GM12878 (cell line): ENCODE data around the gene PITPNM3. TPM values are rescaled to one million over a fixed set of nuclear protein-coding genes. Genes with fewer than 3 reads are reported as not detected.

Experiments used
- ATAC-seq: fragments of 200-7000 bp; cut with Tn5 transposase; 3 replicates; pipeline ENCODE4 v1.9.1; 2020; ENCODE audit warnings: mild to moderate bottlenecking, moderate library complexity
- BruUV-seq: library from RNA; stranded (reverse); fragments of 400-500 nt; replicated peaks from 2 replicates; lab custom pipeline; 2021; lab: Mats Ljungman, UMichigan
- CTCF ChIA-PET: fragments of 300-600 bp; sonication (Branson Sonifier 250); formaldehyde crosslinking; extraction: SDS; loops from one replicate; lab custom pipeline; 2021; ENCODE audit warnings: inconsistent platforms; lab: Yijun Ruan, JAX
- POLR2A ChIA-PET: fragments of 350-600 bp; formaldehyde crosslinking; extraction: SDS; loops from one replicate; lab custom pipeline; 2021; ENCODE audit warnings: inconsistent platforms; lab: Charles Lee
- RAD21 ChIA-PET: fragments of 300-600 bp; sonication (Branson Sonifier 250); formaldehyde crosslinking; loops from one replicate; lab custom pipeline; 2023; ENCODE audit warnings: antibody characterized with exemption; ENCODE audit not compliant: unreplicated experiment; lab: Charles Lee
- SMC1A ChIA-PET: fragments of 300-600 bp; sonication (Branson Sonifier 250); formaldehyde crosslinking; loops from one replicate; lab custom pipeline; 2023; ENCODE audit not compliant: unreplicated experiment, uncharacterized antibody; lab: Charles Lee
- DNase-seq: peaks from one replicate; pipeline ENCODE4 v3.0.0-alpha.2; 2011; ENCODE audit warnings: low read depth, low spot score
- FAIRE-seq: peaks from 3 replicates; lab custom pipeline; 2011; peaks lifted over from hg19 to GRCh38; lab: Jason Lieb, UNC
- H2AFZ ChIP-seq: 2 replicates; pipeline ENCODE4 v1.6.0; 2011; ENCODE audit warnings: low read depth, low read length, control low read depth; ENCODE audit not compliant: control insufficient read depth
- H3K27ac ChIP-seq: 2 replicates; pipeline ENCODE4 v1.5.1; 2011; ENCODE audit warnings: control low read depth; ENCODE audit not compliant: control insufficient read depth, insufficient read depth
- H3K27me3 ChIP-seq, 2 experiments: replicated peaks in 1 of 2; 2 replicates each; pipeline versions ENCODE4 v1.6.0 to v1.6.1; 2011; ENCODE audit warnings: low read length in 1 of 2; ENCODE audit not compliant: control insufficient read depth in 2 of 2, insufficient read depth in 2 of 2
- H3K36me3 ChIP-seq, 2 experiments: 2 replicates each; pipeline ENCODE4 v1.5.1; 2011; ENCODE audit warnings: low read length in 1 of 2; ENCODE audit not compliant: control insufficient read depth in 2 of 2, insufficient read depth in 2 of 2
- H3K4me1 ChIP-seq: 2 replicates; pipeline ENCODE4 v1.6.1; 2011; ENCODE audit warnings: mild to moderate bottlenecking, low read length, moderate library complexity, mixed read lengths; ENCODE audit not compliant: control insufficient read depth, insufficient read depth
- H3K4me2 ChIP-seq: 2 replicates; pipeline ENCODE4 v1.6.0; 2011; ENCODE audit warnings: control low read depth; ENCODE audit not compliant: control insufficient read depth, insufficient read depth
- H3K4me3 ChIP-seq: fragments of 200-600 bp; sonication (generic); 2 replicates; pipeline ENCODE4 v1.5.1; 2016
- H3K79me2 ChIP-seq: 2 replicates; pipeline ENCODE4 v1.6.0; 2011; ENCODE audit warnings: low read length; ENCODE audit not compliant: control insufficient read depth, insufficient read depth
- H3K9ac ChIP-seq: 2 replicates; pipeline ENCODE4 v1.8.0; 2011; ENCODE audit warnings: low read length, control low read depth, mixed read lengths; ENCODE audit not compliant: control insufficient read depth, insufficient read depth
- H3K9me3 ChIP-seq: replicated peaks from 3 replicates; pipeline ENCODE4 v1.5.1; 2011; ENCODE audit warnings: mild to moderate bottlenecking, low read length; ENCODE audit not compliant: control insufficient read depth, insufficient read depth
- H4K20me1 ChIP-seq: 2 replicates; pipeline ENCODE4 v1.6.0; 2011; ENCODE audit not compliant: control insufficient read depth, insufficient read depth
- BHLHE40 ChIP-seq, 2 experiments: fragments of 450-650 bp in 1 of 2; IDR thresholded peaks; 2 replicates each; pipeline ENCODE4 v1.6.1; 2011 to 2017; ENCODE audit warnings: low read depth in 2 of 2, borderline replicate concordance in 1 of 2, improper control_type of control experiment in 1 of 2, low read length in 1 of 2, mild to moderate bottlenecking in 1 of 2
- CREM ChIP-seq: IDR thresholded peaks from 2 replicates; pipeline ENCODE4 v1.6.1; 2014; ENCODE audit warnings: antibody characterized with exemption, low read depth
- MXI1 ChIP-seq: fragments of 150-350 bp; IDR thresholded peaks from 2 replicates; pipeline ENCODE4 v1.6.1; 2011; ENCODE audit warnings: low read depth, mild to moderate bottlenecking, inconsistent platforms, low read length, improper control_type of control experiment
- NKRF ChIP-seq: fragments of 450-650 bp; conservative IDR thresholded peaks from 2 replicates; pipeline ENCODE4 v1.6.1; 2017; ENCODE audit warnings: mild to moderate bottlenecking, moderate library complexity
- POLR2AphosphoS2 ChIP-seq: IDR thresholded peaks from 2 replicates; pipeline ENCODE4 v1.6.1; 2011; ENCODE audit warnings: low read depth, mild to moderate bottlenecking, low read length, improper control_type of control experiment, moderate library complexity
- SIN3A ChIP-seq: IDR thresholded peaks from 2 replicates; pipeline ENCODE4 v1.6.1; 2012; ENCODE audit warnings: low read depth, low read length, improper control_type of control experiment
- STAT1 ChIP-seq: fragments of 450-650 bp; conservative IDR thresholded peaks from 2 replicates; pipeline ENCODE4 v1.6.1; 2014; ENCODE audit warnings: antibody characterized with exemption, mild to moderate bottlenecking
- SUPT20H ChIP-seq: IDR thresholded peaks from 2 replicates; pipeline ENCODE4 v1.6.1; 2011; ENCODE audit warnings: low read depth, mild to moderate bottlenecking, low read length, moderate library complexity, borderline replicate concordance; ENCODE audit not compliant: control insufficient read depth
- WGBS: methylation state at CpG from one replicate; pipeline ENCODE4 v1.1.6; 2016; ENCODE audit warnings: low lambda C conversion rate; ENCODE audit not compliant: insufficient replicate concordance, insufficient coverage; ENCODE audit errors: missing lambda C conversion rate; 5-methylcytosine and 5-hydroxymethylcytosine counted together
- in situ Hi-C: fragments of 300-500 bp; cut with MboI; formaldehyde crosslinking; loops from 9 replicates; pipeline ENCODE4 v1.14.3; 2018; ENCODE audit warnings: mixed read lengths
- intact Hi-C: fragments of 100-400 bp; cut with micrococcal nuclease; formaldehyde crosslinking; loops from one replicate; pipeline ENCODE4 v1.14.2; 2022; ENCODE audit not compliant: unreplicated experiment
- polyA plus RNA-seq, 11 experiments: library from polyadenylated mRNA; depleted of rRNA in 4 of 11; unstranded in 6 of 11; stranded (reverse) in 5 of 11; fragments of >200 nt; fragmentation: Nextera tagmentation in 4 of 11; fragmentation: Illumina TruSeq in 1 of 11; extraction: Ambion mirVana in 4 of 11; extraction: Trizol in 1 of 11; gene quantifications; 1 replicate in 1 of 11; 2 replicates in 10 of 11; pipeline versions ENCODE4 v1.2.1 to v1.2.3, GENCODE V29; 2011 to 2016; ENCODE audit warnings: inconsistent platforms in 2 of 11, missing spikeins in 2 of 11, low read depth in 1 of 11
- total RNA-seq, 4 experiments: library from RNA; depleted of rRNA in 3 of 4; stranded (reverse); fragments of >200 nt in 3 of 4; fragmentation: Illumina TruSeq in 1 of 4; extraction: Trizol in 1 of 4; gene quantifications; 2 replicates each; pipeline versions ENCODE4 v1.2.1 to v1.2.3, GENCODE V29; 2013 to 2021
- TF ChIP-seq, protein P1 (sequence below): fragments of 450-650 bp; formaldehyde crosslinking; IDR thresholded peaks from 2 replicates; pipeline ENCODE4 v1.4.0; 2020; ENCODE audit warnings: mild to moderate bottlenecking, moderate library complexity
- TF ChIP-seq, protein P2 (sequence below): IDR thresholded peaks from 2 replicates; pipeline ENCODE4 v1.6.1; 2012; ENCODE audit warnings: low read depth, low read length, improper control_type of control experiment
- TF ChIP-seq, protein P3 (sequence below): fragments of 450-650 bp; IDR thresholded peaks from 2 replicates; pipeline ENCODE4 v1.6.1; 2018; ENCODE audit warnings: borderline replicate concordance, mild to moderate bottlenecking; ENCODE audit not compliant: partially characterized antibody
- TF ChIP-seq, protein P4 (sequence below): IDR thresholded peaks from 2 replicates; pipeline ENCODE4 v1.6.1; 2012; ENCODE audit warnings: low read depth, low read length, improper control_type of control experiment

Gene PITPNM3
- total and polyA plus RNA-seq, 10 of the 15 experiments (the other 5 are each of a cell fraction or from before 2014, with no cell fraction given): 0.02 to 0.49 (median 0.19) TPM; not detected in 1

DNA sequence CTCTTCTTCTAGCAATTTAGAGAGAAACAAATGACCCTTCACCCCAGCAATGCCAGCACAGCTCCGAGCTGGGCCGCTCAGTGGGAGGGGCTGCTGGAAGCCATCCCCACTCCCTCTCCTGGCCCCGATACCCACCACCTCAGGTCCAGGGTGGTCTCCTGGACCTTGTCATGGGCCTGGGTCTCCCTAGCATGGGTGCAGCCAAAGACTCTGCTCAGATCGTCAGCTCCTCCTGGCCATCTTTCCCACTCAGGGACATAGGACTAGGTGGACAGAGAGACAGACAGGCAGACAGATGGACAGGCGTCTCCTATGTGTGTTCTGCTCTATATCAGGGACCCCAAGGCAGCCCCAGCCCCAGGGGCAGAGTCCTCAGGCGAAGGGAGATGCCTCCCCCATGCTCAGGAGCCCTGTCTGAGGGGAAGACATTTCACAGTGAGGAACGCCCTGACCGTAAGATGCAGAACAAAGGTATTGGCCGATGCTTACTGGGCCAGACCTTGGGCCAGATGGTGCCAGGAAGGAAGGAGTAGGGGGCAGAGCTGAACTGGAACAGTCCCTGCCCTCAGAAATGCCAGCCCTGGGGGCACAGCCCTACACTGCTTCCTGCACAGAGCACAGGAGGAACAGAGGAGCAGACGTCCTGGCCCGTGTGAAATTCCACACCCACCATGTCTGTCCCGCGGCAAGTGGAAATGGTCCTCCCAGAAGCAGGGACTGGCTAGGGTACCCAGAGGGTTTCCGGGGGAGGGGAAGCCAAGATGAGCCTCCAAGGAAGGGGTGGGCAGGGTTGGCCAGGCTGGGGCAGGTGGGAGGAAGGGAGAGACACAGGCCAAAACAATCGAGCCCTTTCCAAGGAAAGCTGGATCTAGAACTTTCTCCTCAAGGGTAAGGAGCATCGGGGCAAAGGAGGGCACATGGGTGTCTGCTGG, 13.0 kb downstream of the PITPNM3 start:
- ATAC-seq (no peak), FAIRE-seq (no peak), DNase-seq (no peak)
- ChIA-PET SMC1A (no interaction called here), RAD21 (no interaction called here), POLR2A (no interaction called here), CTCF (no interaction called here)
- in situ Hi-C loops: no loop called here
- Histone ChIP-seq H4K20me1 (no peaks in the 10 kb centered on the region), H3K27ac (no peak overlapping the region), H3K4me3 (no peak overlapping the region), H2AFZ (no peak overlapping the region), H3K27me3 (no peaks in the 10 kb centered on the region), H3K4me2 (no peak overlapping the region), H3K79me2 (no peaks in the 10 kb centered on the region), H3K4me1 (peaks cover 7% of the 10 kb centered on the region), H3K9me3 (no peaks in the 10 kb centered on the region; the same call in 2 of the 3 replicates), H3K36me3 (no peaks in the 10 kb centered on the region), H3K9ac (no peak overlapping the region)
- 56% methylated on average over 16 of the region's 16 CpGs for WGBS
- intact Hi-C loops: no loop called here
- no TSS peak for BruUV-seq
- no peak for TF ChIP-seq MXI1
- TF ChIP-seq NKRF: no peak
- TF ChIP-seq POLR2AphosphoS2: no peak
- TF ChIP-seq, protein P1, sequence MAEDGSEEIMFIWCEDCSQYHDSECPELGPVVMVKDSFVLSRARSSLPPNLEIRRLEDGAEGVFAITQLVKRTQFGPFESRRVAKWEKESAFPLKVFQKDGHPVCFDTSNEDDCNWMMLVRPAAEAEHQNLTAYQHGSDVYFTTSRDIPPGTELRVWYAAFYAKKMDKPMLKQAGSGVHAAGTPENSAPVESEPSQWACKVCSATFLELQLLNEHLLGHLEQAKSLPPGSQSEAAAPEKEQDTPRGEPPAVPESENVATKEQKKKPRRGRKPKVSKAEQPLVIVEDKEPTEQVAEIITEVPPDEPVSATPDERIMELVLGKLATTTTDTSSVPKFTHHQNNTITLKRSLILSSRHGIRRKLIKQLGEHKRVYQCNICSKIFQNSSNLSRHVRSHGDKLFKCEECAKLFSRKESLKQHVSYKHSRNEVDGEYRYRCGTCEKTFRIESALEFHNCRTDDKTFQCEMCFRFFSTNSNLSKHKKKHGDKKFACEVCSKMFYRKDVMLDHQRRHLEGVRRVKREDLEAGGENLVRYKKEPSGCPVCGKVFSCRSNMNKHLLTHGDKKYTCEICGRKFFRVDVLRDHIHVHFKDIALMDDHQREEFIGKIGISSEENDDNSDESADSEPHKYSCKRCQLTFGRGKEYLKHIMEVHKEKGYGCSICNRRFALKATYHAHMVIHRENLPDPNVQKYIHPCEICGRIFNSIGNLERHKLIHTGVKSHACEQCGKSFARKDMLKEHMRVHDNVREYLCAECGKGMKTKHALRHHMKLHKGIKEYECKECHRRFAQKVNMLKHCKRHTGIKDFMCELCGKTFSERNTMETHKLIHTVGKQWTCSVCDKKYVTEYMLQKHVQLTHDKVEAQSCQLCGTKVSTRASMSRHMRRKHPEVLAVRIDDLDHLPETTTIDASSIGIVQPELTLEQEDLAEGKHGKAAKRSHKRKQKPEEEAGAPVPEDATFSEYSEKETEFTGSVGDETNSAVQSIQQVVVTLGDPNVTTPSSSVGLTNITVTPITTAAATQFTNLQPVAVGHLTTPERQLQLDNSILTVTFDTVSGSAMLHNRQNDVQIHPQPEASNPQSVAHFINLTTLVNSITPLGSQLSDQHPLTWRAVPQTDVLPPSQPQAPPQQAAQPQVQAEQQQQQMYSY (CRISPR knock-in tag): no peak
- TF ChIP-seq, protein P2, sequence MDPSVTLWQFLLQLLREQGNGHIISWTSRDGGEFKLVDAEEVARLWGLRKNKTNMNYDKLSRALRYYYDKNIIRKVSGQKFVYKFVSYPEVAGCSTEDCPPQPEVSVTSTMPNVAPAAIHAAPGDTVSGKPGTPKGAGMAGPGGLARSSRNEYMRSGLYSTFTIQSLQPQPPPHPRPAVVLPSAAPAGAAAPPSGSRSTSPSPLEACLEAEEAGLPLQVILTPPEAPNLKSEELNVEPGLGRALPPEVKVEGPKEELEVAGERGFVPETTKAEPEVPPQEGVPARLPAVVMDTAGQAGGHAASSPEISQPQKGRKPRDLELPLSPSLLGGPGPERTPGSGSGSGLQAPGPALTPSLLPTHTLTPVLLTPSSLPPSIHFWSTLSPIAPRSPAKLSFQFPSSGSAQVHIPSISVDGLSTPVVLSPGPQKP: no peak
- TF ChIP-seq SIN3A: no peak
- TF ChIP-seq SUPT20H: no peak
- TF ChIP-seq, protein P3, sequence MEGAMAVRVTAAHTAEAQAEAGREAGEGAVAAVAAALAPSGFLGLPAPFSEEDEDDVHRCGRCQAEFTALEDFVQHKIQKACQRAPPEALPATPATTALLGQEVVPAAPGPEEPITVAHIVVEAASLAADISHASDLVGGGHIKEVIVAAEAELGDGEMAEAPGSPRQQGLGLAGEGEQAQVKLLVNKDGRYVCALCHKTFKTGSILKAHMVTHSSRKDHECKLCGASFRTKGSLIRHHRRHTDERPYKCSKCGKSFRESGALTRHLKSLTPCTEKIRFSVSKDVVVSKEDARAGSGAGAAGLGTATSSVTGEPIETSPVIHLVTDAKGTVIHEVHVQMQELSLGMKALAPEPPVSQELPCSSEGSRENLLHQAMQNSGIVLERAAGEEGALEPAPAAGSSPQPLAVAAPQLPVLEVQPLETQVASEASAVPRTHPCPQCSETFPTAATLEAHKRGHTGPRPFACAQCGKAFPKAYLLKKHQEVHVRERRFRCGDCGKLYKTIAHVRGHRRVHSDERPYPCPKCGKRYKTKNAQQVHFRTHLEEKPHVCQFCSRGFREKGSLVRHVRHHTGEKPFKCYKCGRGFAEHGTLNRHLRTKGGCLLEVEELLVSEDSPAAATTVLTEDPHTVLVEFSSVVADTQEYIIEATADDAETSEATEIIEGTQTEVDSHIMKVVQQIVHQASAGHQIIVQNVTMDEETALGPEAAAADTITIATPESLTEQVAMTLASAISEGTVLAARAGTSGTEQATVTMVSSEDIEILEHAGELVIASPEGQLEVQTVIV: no peak
- TF ChIP-seq, protein P4, sequence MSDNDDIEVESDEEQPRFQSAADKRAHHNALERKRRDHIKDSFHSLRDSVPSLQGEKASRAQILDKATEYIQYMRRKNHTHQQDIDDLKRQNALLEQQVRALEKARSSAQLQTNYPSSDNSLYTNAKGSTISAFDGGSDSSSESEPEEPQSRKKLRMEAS: no peak
- TF ChIP-seq BHLHE40 (IDR thresholded peaks at IDR 0.05; ENCODE audit: borderline replicate concordance in 1 of 2, low read depth in 2 of 2, low read length in 1 of 2): no peak
- TF ChIP-seq STAT1: no peak
- TF ChIP-seq CREM: no peak
